Measurements from ENCODE around the gene INTS11. TPM values are rescaled to one million over a fixed set of nuclear protein-coding genes. Genes with fewer than 3 reads are reported as not detected.

Gene INTS11
- total RNA-seq: 66.5 and 80.2 TPM in 2 replicates

DNA sequence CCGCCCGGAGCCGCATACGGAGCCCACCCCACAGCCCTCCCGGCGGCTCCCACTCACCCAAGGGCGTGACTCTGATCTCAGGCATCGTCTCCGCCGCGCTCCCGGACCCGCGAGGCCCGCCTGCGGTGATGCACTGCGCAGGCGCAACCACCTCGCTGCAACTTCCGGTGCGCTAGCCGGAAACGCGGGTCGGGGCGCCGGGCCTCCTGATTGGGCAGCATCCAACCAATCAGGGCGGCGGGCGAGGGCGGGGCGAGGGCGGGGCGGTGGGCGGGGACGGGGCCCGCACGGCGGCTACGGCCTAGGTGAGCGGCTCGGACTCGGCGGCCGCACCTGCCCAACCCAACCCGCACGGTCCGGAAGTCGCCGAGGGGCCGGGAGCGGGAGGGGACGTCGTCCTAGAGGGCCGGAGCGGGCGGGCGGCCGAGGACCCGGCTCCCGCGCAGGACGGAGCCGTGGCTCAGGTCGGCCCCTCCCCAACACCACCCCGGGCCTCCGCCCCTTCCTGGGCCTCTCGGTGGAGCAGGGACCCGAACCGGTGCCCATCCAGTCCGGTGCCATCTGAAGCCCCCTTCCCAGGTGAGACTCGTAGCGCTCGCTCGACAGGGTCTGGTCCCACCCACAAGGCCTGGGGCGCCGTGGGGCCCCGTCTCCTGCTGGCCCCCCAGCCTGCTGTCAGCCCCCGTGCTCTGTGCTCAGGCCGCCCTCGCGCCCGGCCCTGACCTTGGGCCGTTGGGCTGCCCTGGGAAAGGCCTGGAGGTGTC, at the start of gene INTS11, which contains the start of gene CPTP:
Gene INTS11, minus strand, starts transcription at position 137 of the 764 bp plus-strand sequence. Its CDS starts 52 bp downstream, at position 85.
Gene CPTP, plus strand, starts transcription at position 279 of the 764 bp plus-strand sequence. CDS start 2,109 bp downstream, outside the sequence.

DNA sequence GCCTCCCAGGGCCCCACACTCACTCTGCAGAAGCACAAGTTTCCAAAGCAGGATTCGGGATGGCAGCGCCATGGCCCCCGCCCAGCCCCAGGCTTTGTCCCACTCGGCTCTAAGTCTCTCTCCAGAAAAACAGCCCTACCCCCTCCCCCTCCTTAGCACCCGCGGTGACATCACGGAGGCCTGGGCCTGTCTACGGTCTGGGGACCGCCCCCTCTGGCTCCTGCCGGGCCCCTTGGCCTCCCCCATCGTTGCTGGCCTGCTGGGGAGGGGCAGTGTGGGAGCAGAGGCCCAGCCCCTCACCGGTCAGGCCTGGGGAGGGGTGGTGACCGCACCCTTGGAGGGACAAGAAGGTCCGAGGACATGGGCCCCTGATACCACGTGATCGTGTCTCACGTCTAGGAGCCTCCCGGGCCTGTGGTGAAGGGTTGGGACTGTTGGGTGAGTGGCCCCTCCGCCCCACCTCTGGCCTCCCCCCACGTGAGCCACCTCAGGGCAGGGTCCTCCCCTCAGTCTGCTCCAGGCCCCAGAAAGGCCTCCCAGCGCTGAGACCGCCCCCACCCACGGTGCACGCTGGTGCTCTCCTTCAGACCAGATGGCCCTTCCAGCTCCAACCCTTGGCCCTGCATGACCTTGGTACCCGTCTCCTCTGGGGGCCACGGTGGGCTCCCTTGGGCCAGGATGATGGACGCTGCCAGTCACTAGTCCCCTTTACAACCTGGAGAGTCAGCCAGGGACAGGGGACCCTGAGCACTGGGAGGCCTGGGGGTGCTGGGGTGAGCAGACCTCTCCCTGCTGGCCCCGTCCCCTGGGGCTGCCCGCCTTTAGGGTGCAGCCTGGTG, 34.2 kb upstream of the INTS11 start, which contains the start of gene MXRA8:
Gene MXRA8, minus strand, starts transcription at position 123 of the 839 bp plus-strand sequence. Its CDS starts 51 bp downstream, at position 72.

DNA sequence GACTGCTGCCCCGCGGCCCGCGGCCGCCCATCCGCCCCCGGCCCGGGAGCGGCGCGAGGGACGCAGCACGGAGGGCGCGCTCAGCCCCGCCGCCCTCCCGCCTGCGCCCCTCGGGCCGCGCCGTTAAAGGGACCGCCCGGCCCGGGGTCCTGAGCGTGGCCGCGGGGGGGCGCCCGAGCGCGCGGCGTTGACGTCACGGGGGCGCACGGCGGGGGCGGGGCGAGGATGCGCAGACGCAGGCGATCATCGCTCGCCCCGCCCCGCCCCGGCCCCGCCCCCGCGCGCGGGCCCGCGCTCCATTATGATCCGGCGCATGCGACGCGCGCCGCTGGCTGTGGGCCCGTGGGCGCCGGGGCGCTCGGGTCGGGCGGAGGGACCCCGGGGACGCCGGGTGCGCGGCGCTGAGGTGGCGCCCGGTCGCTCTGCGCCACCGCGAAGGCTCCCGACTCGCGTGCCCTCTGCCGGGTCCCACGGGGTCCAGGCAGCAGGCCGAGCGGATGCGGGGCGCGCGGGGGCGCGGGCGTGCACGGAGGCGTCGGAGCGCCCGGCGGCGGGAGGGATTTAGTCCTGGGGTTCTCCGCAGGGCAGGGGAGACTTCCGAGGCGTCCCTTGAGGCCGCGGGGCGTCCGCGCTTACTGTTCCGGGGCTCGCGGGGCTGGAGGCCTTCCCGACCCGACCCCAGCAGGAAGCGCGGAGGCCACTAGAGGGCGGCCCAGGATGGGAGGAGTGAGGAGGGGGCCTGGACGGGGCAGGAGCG, 25.0 kb upstream of the INTS11 start, which contains the start of gene DVL1:
Gene DVL1, minus strand, starts transcription at position 163 of the 757 bp plus-strand sequence. CDS start 353 bp downstream, outside the sequence.

DNA sequence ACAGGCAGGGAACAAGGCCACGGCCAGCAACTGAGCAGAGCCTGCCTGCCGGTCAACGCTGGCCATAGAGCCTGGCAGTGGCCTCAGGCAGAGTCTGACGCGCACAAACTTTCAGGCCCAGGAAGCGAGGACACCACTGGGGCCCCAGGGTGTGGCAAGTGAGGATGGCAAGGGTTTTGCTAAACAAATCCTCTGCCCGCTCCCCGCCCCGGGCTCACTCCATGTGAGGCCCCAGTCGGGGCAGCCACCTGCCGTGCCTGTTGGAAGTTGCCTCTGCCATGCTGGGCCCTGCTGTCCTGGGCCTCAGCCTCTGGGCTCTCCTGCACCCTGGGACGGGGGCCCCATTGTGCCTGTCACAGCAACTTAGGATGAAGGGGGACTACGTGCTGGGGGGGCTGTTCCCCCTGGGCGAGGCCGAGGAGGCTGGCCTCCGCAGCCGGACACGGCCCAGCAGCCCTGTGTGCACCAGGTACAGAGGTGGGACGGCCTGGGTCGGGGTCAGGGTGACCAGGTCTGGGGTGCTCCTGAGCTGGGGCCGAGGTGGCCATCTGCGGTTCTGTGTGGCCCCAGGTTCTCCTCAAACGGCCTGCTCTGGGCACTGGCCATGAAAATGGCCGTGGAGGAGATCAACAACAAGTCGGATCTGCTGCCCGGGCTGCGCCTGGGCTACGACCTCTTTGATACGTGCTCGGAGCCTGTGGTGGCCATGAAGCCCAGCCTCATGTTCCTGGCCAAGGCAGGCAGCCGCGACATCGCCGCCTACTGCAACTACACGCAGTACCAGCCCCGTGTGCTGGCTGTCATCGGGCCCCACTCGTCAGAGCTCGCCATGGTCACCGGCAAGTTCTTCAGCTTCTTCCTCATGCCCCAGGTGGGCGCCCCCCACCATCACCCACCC, 6.9 kb upstream of the INTS11 start, which contains the start of gene TAS1R3:
Gene TAS1R3, plus strand, starts transcription at position 213 of the 898 bp plus-strand sequence. Its CDS starts 66 bp downstream, at position 279.

DNA sequence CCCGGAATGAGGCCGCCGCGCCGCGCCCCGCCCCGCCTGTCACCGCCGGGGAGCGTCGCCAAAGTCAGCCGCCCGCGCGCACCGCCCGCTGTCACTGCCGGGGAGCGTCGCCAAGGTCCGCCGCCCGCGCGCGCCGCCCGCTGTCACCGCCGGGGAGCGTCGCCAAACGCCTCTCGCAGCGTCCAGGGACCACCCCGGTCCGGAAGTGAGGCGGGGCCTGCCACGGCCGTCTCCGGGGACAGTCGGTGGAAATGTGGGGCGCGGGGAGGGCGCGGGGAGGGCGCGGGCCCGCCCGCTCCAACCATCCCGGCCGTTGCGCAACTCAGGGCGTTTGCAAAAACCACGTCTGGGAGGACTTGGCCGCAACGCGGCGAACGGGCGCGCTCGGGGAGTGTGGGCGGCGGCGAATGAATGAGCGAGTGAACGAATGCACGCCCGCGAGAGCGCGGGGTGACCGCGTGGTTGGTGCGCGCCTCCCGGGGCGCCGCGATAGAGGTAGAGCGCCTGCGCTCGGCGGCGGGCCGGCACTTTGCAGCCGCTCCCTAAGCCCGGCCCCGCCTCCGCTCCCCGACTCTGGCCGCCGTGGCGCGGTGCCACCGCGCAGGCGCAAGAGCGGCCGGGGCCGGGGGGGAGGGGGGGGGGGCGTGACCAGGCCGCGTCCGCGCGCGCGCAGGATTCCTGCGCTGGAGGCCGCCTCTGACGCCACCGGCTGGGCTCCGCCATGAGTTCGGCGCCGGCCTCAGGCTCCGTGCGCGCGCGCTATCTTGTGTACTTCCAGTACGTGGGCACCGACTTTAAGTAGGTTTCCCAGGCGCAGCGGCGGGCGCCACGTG, 16.3 kb downstream of the INTS11 start, which contains the start of the genes ACAP3 and PUSL1:
Gene ACAP3, minus strand, starts transcription at position 8 of the 833 bp plus-strand sequence. CDS start 115 bp downstream, outside the sequence.
Gene PUSL1, plus strand, starts transcription at position 675 of the 833 bp plus-strand sequence. Its CDS starts 47 bp downstream, at position 722.

DNA sequence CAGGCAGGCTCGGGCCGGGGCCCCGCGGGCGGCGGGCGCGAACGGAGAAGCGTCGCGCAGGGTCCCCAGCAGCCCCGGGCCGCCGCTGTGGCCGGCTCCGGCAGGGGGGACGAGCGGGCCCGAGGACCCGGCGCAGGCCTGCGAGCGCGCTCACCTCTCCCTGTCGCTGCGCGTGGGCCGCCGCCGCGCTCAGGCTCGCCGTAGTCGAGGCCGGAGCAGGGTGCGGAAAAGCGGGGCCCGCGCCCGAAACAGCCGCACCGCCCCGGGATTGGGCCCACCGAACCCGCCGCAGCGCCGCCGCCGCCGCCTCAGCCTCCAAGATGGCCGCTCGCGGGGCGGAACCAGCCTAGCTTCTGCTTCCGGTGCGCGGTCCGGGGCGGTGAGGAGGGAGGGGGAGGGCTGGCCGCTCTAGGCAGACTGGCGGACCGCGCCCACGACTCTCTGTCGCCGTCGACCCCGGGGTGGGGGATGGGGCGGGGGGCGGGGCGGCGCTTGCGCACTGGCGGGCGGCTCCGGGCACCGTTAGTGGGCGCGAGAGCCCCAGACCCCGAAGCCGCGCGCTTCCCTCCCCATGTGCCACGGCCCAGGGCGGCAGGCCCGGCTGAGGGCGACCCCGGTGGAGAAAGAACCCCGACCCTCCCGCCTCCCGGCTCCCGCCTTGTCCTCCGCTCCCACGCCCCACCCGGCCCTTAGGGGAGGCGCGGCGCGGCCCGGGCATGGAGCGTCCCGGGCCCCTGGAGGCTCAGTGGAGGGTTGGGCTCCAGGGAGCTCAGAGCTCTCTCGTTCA, 50.8 kb downstream of the INTS11 start, which contains the start of gene UBE2J2:
Gene UBE2J2, minus strand, starts transcription at position 343 of the 787 bp plus-strand sequence. CDS start 5,862 bp downstream, outside the sequence.

Other genes starting within 250 kb of the INTS11 start
- gene C1orf159, start 208.6 kb downstream of the INTS11 start, total RNA-seq: 14.1 and 14.8 TPM in 2 replicates
- not detected in 2 replicates for gene TTLL10, start 150.8 kb downstream of the INTS11 start, total RNA-seq
- gene TNFRSF18, start 118.1 kb downstream of the INTS11 start, total RNA-seq: 0.08 and 2.1 TPM in 2 replicates
- 2.3 TPM in 1 of 2 replicates, not detected in the other for gene TNFRSF4, start 110.5 kb downstream of the INTS11 start, total RNA-seq
- gene SDF4, start 92.7 kb downstream of the INTS11 start, total RNA-seq: 198 and 213 TPM in 2 replicates
- gene B3GALT6, start 92.4 kb downstream of the INTS11 start, total RNA-seq: 31.2 and 33.3 TPM in 2 replicates
- gene C1QTNF12, start 77.9 kb downstream of the INTS11 start, total RNA-seq: 0.88 and 1.0 TPM in 2 replicates
- gene UBE2J2, start 50.8 kb downstream of the INTS11 start, total RNA-seq: 54.6 and 59.0 TPM in 2 replicates
- gene SCNN1D, start 44.2 kb downstream of the INTS11 start, total RNA-seq: 0.13 and 1.9 TPM in 2 replicates
- 18.0 and 42.2 TPM in 2 replicates for gene ACAP3, start 16.7 kb downstream of the INTS11 start, total RNA-seq
- gene PUSL1, start 16.1 kb downstream of the INTS11 start, total RNA-seq: 22.8 and 29.1 TPM in 2 replicates
- 19.5 and 24.6 TPM in 2 replicates for gene CPTP, start 142 bp upstream of the INTS11 start, total RNA-seq
- gene TAS1R3, start 6.6 kb upstream of the INTS11 start, total RNA-seq: under 0.01 and 0.26 TPM in 2 replicates
- 40.4 and 50.7 TPM in 2 replicates for gene DVL1, start 24.8 kb upstream of the INTS11 start, total RNA-seq
- gene MXRA8, start 33.9 kb upstream of the INTS11 start, total RNA-seq: 281 and 666 TPM in 2 replicates
- 119 and 199 TPM in 2 replicates for gene AURKAIP1, start 50.5 kb upstream of the INTS11 start, total RNA-seq
- gene CCNL2, start 74.7 kb upstream of the INTS11 start, total RNA-seq: 28.2 and 115 TPM in 2 replicates
- 120 and 138 TPM in 2 replicates for gene MRPL20, start 82.6 kb upstream of the INTS11 start, total RNA-seq
- 3.1 and 4.1 TPM in 2 replicates for gene ANKRD65, start 96.6 kb upstream of the INTS11 start, total RNA-seq
- gene VWA1, start 111.0 kb upstream of the INTS11 start, total RNA-seq: 30.5 and 35.1 TPM in 2 replicates
- 0.13 TPM in 1 of 2 replicates, not detected in the other for gene ATAD3C, start 125.0 kb upstream of the INTS11 start, total RNA-seq
- 11.4 and 20.0 TPM in 2 replicates for gene ATAD3B, start 147.1 kb upstream of the INTS11 start, total RNA-seq
- gene ATAD3A, start 187.5 kb upstream of the INTS11 start, total RNA-seq: 15.3 and 45.6 TPM in 2 replicates
- gene TMEM240, start 216.0 kb upstream of the INTS11 start, total RNA-seq: 4.4 and 10.3 TPM in 2 replicates

All from epithelial cell of alveolus of lung (primary cell).